Right lung (tissue), 5 donors: Measurements from ENCODE around the gene MED4. TPM values are rescaled to one million over a fixed set of nuclear protein-coding genes. Genes with fewer than 3 reads are reported as not detected.
"Not testable (repeated sequence)": the region's sequence is repeated elsewhere in the genome, so short reads cannot be mapped to it uniquely, and the experiment has no call there.

Experiments used
- DNase-seq, 2 donors: peaks; one replicate each; pipeline ENCODE4 v3.0.0-alpha.2; 2013
- polyA plus RNA-seq, 5 donors: library from polyadenylated mRNA; unstranded; fragments of 120-200 nt; gene quantifications; one replicate each; pipeline versions ENCODE4 v1.2.1 to v1.2.3, GENCODE V29; 2013; ENCODE audit warnings: inconsistent platforms in 1 of 5, low replicate concordance in 1 of 5; ENCODE audit not compliant: insufficient read length in 5 of 5, insufficient read depth in 1 of 5

Gene MED4
- polyA plus RNA-seq, 5 donors, result 68.4 to 97.9 (median 80.9) TPM

DNA sequence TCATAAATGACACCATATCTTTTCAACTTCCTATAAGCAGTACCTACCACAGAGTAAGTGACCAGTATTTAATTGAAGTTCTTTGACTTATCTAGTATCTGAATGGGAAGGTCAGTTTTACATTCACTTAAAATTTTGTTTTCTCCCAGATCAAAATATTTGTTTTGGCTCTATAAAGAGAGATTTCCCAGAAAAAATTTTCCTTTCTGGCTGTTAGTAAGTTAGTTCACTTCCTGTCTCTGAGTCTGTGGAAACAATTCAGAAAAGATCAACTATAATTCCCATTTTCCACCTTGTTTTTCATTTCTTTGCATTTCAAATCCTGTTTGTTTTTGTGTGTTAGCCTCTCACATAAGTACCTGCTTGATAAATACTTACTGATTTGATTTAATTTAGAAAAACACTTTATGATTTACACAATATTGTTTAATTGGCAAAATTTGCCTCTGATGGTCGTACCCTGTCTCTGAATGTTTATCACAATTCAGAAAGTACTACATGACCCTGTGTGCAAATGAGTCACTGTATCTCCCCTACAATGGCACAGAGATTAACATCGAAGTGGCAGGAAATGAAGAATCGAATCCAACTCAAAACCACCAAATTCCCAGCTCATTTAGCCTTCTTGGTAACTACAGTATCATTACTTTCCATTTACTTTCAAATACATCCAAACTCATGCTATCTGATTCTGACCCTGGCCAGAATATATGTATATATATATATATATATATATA lies 15.4 kb upstream of the MED4 start:
- no peak for DNase-seq

DNA sequence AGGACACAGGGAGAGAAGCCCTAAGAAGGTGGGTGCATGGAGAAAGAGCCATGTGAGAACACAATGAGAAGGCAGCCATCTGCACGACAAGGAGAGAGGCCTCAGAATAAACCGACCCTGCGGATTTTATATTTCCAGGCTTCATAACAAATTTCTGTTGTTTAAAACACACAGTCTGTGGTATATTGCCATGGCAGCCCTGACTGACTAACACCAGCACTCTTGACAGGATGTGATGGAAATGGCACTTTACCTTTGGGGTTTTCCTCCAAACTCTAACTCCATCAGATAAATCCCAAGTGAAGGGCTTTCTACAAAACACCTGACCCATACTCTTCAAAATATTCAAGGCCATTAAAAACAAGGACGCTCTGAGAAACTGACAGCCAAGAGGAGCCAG lies 13.2 kb upstream of the MED4 start:
- no peak for DNase-seq

DNA sequence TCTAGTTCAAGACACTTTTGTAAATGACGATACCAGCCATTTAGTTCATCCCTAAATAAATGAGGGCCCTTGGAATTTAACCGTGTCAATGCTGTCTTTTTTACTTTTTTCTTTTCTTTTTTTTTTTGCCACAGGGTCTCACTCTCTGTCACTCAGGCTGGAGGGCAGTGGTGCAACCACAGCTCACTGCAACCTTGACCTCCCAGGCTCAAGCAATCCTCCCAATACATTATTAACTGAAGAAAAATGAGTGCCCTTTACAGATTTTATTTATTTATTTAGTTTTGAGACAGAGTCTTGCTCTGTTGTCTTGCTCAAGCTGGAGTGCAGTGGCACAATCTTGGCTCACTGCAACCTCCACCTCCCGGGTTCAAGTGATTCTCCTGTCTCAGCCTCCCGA lies 2.9 kb upstream of the MED4 start:
- no peak for DNase-seq

DNA sequence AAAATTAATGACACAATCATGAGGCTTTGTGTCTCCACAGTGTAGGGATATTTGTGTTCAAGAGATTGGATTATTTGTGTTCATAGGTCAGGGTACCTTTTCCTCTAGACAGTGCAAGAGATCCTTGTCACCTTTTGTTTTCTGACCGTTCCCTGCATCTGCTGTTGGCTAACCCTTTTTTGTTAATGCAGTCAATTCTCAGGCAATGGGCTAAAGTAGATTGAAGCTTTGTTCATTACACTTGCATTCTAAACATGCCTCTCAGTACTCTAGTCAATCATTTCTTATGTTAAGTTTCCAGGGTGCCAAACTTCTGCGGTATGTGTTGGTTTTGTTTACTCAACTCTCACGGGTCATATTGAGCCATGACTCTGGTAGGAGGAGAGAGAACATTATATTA lies 1.8 kb upstream of the MED4 start:
- no peak for DNase-seq

DNA sequence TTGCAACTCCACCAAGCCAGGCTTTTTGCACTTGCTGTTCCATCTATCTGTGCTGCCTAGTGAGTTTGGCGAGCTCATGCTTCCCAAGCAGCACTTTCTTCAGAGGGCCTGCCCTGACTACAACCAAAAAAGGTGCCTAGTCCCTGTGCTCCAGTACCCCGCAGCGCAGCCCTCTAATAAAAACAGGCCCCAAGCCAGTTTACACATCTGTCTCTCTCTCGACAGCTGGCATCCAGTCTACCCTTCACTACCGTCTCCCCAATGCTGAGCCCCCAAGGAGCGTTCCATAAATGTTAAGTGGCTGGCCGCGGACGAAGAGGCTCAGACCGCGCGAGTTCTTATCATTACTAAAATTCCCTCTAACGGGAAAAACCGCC lies 512 bp downstream of the MED4 start:
- no peak for DNase-seq

DNA sequence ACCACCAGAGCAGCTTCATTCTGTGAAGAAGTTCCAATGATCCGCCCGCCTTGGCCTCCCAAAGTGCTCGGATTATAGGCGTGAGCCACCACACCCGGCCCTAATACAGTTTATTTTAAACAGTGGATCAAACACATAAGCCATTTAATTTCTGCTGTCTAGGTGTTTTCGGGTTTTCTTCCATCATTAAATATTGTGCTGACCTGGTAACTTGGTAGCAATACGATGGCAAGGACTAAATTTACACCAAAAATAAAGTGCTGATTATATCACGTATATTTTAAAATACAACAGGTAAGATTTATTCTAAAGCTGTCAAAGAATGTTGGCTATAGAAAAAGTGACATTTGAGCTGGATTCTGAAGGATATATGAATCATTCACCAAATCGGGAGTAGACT lies 1.3 kb downstream of the MED4 start:
- DNase-seq, result no peak

DNA sequence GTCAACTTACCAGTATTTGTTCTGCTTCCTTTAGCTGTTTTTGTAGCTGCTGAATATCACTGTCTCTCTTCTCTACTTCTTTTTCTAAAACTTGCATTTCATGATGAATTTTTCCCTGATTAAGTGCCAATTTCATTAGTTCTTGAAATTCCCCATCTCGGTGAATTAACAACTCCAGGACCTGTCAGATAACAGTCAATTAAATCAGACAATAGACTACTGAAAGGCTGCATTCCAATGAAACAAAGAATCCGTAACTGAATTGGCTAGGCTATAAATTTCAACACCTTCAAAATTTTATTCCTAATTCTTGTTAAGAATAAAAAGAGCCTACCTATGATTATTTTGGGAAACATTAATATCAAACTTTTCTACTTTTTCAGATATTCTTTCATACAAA lies 8.6 kb downstream of the MED4 start:
- DNase-seq, result no peak

DNA sequence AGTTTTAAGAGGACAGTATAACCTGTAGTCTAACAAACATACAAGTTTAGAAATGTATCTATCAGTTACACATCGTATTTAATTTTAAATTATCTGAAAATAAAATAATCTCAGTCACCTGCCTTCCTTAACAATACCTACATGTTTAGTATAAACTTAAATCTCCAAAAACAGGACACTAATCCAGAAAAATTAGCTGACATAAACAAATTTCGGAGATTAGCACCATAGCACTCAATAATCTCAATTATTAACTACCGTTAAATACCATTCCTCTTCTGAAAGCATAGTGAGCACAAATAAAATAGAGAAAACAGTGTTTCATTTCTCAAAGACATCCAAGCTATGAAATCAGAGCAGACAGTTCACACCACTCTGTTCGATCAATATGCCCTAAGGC lies 13.2 kb downstream of the MED4 start:
- DNase-seq, result no peak

DNA sequence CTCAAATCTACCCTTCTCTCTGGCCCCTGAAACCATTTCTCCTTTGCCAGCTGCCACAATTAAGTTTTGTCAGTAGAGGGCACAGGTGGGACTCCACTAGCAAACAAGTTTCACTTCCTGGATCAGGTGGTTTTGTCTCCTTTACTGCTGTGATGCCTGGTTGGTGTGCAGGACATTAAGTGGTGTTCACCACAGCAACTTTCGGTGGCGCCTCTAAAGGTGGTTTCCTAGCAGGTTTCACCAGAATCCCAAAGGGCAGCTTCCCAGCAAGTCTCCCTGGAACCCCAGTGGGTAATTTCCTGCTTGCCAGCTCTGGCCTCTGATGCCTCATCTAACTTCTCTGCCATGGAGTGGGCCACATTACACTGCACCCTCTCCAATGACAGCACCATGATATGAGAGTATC lies 16.6 kb downstream of the MED4 start:
- DNase-seq, result no peak

DNA sequence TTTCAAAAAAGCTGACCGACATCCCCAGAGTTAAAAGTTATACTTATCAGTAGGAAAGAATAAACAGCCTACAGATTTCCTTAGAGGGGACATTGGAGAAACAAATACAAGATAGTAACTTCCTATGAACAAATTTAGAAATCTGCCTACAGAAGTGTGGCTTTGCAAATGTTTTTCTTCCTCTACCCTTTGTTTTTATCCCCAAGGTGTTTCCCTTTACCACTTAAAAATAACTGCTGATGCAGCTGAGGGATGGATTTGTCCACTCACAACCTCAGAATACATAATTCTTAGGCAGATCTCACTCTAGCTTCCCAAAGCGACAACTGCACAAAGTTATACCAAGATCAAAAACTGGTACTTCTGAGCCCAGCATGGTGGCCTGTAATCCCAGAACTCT lies 20.9 kb downstream of the MED4 start:
- DNase-seq, result no peak

DNA sequence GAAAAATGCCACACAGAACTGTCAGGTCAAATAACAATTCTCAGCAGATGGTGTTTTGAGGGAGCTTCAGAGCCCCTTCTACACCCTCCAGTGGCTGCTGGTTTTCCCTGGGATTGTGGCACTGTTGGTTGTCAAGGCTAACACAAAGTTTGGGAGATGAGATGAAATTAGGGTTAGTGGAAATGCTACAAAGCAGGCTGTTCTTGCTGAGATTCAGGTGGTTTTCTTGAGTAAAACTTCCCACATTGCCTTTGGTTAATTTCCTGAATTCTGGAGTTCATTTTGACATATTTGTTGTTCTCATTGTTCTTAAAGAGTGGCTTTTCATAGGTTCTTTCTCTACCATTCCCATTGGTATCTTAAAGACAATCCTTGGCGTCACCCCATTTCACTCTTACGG lies 22.1 kb downstream of the MED4 start:
- no peak for DNase-seq

DNA sequence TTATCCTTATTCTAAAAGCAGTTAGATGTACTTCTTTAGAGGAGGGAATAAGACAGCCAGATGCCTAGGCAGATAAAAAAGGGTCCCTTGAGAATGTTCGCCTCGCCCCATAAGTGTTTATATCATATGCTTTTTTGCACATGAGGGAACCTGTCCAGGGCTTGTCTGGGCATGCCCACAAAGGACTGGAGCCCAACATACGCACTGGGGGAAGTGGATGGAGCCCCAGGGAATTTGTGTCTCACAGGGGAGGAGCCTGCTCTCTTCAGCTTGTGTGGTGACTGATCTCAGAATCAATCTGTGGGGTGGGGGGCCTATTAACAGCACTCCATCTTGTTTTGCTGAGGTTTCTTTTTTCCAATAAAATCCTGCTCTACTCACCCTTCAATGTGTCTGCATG lies 22.6 kb downstream of the MED4 start:
- DNase-seq, result no peak

DNA sequence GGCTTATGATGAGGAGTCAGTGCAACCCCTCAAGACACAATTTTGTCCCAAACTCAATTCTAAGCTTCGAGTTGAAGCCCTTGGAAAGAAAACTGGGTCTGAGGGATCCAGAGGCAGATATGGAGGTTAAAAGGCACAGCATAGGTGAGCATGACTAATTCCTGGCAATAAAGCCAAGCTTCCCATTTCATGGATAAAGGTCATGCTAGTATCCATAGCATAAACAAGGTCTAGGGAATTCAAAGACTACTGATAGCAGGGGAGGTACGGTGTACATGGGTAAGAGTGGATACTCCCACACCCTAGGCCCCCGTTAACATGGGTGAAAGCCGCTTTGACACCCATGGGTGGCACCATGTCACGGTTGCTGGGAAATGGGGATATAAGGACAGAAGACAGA lies 24.0 kb downstream of the MED4 start:
- DNase-seq, result no peak

DNA sequence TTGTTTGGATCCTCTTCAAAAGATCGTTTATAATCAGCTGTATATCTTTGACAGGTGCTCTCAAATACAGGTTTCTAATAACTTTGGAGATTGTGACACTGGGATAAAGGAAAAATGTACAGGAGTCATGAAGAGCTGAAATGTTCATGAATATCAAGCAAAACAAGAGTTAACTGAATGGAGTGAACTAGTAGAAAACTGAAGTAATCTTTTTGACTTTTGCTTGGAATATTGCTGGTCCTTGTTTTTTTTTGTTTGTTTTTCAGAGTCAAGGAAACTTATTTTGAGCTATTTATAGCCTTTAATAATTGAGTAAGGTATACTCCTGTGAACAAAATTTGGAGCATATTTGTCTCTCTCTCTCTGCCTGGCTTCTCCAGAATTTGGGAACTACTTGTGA lies 25.3 kb downstream of the MED4 start:
- no peak for DNase-seq

DNA sequence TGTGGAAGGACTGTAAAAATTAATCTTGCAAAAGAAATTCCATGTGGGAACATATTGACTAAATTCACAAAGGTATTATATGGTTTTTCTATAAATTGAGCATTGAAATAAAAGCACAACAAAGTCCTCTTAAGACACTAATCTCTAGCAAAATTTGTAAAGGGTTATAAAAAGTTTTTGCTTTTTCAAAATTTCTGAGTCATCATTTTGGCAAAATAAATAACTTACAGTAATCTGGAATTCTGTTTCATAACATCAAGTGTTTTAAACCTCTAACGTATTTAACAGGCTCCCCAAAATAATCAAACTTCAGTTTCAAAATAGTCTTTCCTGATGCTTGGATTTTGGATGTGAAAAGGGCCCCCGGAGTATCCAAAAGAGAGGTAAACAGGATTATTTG lies 26.0 kb downstream of the MED4 start:
- no peak for DNase-seq

DNA sequence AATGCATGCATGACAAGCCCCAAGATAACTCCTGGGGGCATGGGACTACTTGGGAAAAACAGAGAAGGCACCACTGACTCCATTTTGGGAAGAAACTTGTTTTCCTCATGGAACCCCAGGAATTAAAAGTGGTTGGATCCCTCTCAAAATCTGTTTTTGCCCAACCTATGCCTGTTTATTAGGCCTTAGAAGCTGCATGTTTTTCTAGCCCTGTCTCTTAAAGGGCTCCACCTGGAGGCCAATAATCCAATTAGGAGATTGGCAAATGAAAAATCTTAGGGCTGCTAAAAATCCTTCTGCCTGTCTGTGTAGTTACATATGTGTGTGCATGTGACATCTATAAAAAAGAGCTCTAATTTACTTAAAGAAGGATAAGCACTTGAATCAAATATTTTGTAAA lies 26.9 kb downstream of the MED4 start:
- DNase-seq, result no peak

DNA sequence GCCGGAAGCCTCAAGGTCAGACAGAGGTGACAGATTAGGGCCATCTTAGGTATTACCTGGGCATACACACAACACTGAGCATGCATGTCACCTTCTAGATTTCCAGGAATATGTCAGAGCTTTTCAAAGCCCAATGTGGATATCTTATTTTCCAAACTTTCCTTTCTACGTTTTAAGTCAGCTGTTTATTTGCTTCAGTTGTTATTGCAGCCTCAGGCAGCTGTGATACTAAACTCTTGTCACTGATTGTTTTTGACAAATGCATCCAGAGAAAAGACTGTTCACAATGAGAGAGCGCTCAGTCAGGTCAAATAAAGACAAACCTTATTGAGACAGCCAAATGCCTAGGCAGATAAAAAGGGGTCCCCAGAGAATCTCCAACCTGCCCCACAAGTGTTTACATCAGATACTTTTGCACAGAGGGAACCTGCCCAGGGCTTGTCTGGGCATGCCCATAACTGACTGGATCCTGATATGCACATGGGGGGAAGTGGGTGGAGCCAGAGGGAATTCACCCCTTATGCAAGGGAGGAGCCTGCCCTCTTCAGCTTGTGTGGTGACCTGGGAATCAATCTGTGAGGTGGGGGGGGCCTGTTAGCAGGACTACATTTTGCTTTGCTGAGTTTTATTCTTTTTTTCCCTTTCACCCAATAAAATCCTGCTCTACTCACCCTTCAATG lies 28.5 kb downstream of the MED4 start:
- no peak for DNase-seq

DNA sequence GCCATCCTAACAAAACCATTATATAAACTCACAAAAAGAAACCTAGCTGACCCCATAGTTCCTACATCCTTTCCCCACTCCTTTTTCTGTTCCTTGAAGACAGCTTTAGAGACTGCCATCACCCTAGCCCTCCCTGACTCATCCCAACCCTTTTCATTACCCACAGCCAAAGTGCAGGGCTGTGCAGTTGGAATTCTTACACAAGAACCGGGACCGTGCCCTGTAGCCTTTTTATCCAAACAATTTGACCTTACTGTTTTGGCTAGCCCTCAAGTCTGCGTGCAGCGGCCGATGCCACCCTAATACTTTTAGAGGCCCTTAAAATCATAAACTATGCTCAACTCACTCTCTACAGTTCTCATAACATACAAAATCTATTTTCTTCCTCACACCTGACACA lies 35.0 kb downstream of the MED4 start:
- not testable (repeated sequence) for DNase-seq

DNA sequence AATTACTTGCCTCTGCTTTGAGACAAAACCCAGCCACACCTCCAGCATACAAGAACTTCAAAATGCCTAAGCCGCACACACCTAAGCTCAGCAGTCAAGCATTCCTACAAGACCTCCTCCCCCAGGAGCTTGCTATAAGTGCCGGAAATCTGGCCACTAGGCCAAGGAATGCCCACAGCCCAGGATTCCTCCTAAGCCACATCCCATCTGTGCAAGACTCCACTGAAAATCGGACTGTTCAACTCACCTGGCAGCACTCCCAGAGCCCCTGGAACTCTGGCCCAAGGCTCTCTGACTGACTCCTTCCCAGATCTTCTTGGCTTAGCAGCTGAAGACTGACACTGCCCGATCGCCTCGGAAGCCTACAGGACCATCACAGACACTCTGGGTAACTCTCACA lies 36.4 kb downstream of the MED4 start:
- not testable (repeated sequence) for DNase-seq

DNA sequence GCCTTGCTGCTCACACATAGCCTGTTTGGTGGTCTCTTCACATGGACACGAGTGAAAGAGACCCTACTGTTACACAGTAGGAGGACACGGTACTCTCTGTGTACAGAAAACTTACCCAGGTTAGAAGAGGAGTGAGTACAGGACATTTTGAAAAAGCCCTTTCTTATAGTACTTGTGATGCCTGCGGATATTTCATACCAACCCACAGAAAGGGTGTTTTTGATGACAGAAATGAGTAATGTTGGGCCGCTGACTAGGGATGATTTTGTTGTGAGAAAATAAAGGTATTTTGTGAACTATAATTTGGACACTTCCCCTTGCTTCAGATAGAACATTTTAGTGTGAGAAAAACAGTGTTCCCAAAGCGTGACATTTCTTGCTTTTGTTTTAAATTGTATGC lies 39.2 kb downstream of the MED4 start:
- no peak for DNase-seq

DNA sequence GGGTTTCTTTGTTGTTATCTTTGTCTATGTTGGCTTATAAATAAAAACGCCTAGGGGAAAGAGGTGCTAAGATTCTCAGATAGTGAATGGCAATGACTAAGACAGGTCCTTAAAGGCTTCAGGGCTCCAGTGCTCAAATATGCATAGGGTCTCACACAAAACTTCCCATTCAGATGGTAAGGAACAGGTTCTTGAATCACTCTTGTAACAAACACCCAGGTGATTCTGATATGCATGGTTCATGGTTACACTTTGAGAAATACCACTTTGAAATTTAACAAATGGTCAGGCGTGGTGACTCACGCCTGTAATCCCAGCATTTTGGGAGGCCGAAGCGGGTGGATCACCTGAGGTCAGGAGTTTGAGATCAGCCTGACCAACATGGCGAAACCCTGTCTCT lies 40.3 kb downstream of the MED4 start:
- DNase-seq, result no peak

DNA sequence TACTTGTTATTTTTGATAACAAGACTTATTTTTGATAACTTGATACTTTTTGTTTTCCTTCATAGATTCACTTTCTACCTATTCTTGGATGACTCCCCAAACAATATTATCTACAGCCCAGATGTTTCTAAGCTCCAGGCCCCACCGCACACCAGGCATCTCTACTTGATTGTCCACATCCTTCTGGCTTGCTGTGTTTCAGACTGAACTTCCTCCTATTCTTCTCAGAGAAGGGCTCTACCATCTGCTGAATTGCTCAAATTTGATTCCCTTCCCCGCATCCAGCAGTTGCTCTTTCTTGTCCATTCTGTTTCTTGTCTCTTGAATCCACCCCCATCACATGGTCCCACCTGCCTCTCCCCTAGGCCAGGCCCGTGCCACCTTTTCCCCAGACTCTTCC lies 44.4 kb downstream of the MED4 start:
- DNase-seq, result no peak

DNA sequence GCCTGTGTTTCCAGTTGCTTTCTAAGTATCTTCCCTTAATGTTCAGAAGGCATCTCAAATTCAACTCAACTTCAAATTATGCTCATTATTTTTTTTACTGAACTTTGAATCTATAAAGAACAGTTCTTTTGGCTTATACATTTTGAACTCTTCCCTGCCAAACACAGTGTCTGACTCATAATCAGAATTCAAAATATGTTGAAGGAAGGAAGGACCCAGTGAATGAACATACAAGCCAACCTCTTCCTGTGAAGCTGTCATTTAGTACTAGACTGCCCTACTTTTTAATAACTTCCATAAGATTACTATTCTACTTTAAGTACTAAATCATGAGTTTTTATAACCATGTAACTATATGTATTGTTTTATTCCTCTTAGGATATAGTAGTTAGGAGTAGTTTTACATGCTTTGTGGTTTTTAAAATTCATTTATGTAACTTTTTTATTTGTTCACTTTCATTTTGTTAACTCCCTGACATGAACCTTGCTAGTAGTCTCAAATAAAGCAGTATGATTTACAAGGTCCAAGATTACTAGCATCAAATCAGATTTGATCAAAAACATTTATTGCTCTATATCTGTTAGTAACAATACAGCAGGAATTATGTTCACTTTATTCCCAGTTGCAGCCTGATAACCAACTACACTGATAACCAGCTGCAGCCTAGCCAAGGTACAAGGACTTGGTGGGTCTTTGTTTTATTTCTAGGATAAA lies 51.0 kb downstream of the MED4 start:
- DNase-seq, result no peak
